HepG2 (cell line): ENCODE data around the gene CDC34. TPM values are rescaled to one million over a fixed set of nuclear protein-coding genes. Genes with fewer than 3 reads are reported as not detected.

ENCODE experiments used
- ATF5 ChIP-seq: sonication (generic); formaldehyde crosslinking; IDR thresholded peaks from 2 replicates; pipeline ENCODE4 v1.4.0; 2020; ENCODE audit warnings: mild to moderate bottlenecking, low read depth, missing genetic modification reagents
- ATF6 ChIP-seq: sonication (generic); formaldehyde crosslinking; conservative IDR thresholded peaks from 2 replicates; pipeline ENCODE4 v1.4.0; 2020; ENCODE audit warnings: missing genetic modification reagents
- BCL3 ChIP-seq: sonication (generic); formaldehyde crosslinking; IDR thresholded peaks from 2 replicates; pipeline ENCODE4 v1.5.1; 2020; ENCODE audit warnings: mild to moderate bottlenecking, missing genetic modification reagents, moderate library complexity
- CCDC6 ChIP-seq: sonication (generic); formaldehyde crosslinking; IDR thresholded peaks from 2 replicates; pipeline ENCODE4 v1.8.1; 2022; ENCODE audit warnings: mild to moderate bottlenecking, missing genetic modification reagents, moderate library complexity
- DNMT3B ChIP-seq: conservative IDR thresholded peaks from 2 replicates; pipeline ENCODE4 v1.6.1; 2016; ENCODE audit warnings: missing biosample characterization, control low read depth
- FOXK2 ChIP-seq: fragments of 450-650 bp; IDR thresholded peaks from 2 replicates; pipeline ENCODE4 v1.6.1; 2016
- GPBP1L1 ChIP-seq: sonication (generic); formaldehyde crosslinking; IDR thresholded peaks from 2 replicates; pipeline ENCODE4 v1.5.0; 2020; ENCODE audit warnings: mild to moderate bottlenecking, missing genetic modification reagents
- IKZF5 ChIP-seq: IDR thresholded peaks from 2 replicates; pipeline ENCODE4 v1.6.1; 2018; ENCODE audit warnings: missing genetic modification reagents, mild to moderate bottlenecking, missing compliant biosample characterization
- KDM5A ChIP-seq: fragments of 200-600 bp; sonication (generic); IDR thresholded peaks from 2 replicates; pipeline ENCODE4 v1.7.0; 2018; ENCODE audit warnings: antibody characterized with exemption, mild to moderate bottlenecking, low read length, borderline replicate concordance
- MEF2D ChIP-seq: sonication (generic); formaldehyde crosslinking; IDR thresholded peaks from 2 replicates; pipeline ENCODE4 v1.5.1; 2020; ENCODE audit warnings: mild to moderate bottlenecking, missing genetic modification reagents
- MTF2 ChIP-seq: sonication (generic); formaldehyde crosslinking; IDR thresholded peaks from 2 replicates; pipeline ENCODE4 v1.5.0; 2020; ENCODE audit warnings: missing genetic modification reagents, borderline replicate concordance
- NAIF1 ChIP-seq: sonication (generic); formaldehyde crosslinking; IDR thresholded peaks from 2 replicates; pipeline ENCODE4 v1.5.0; 2020; ENCODE audit warnings: mild to moderate bottlenecking, missing genetic modification reagents, borderline replicate concordance
- TAF1 ChIP-seq: sonication (generic); formaldehyde crosslinking; IDR thresholded peaks from 2 replicates; pipeline ENCODE4 v1.4.0; 2020; ENCODE audit warnings: missing genetic modification reagents
- TCF7 ChIP-seq: sonication (generic); IDR thresholded peaks from 2 replicates; pipeline ENCODE4 v1.6.1; 2016; ENCODE audit warnings: antibody characterized with exemption, low read depth
- U2AF1 ChIP-seq: fragments of 200-400 bp; formaldehyde crosslinking; optimal IDR thresholded peaks from 2 replicates; pipeline ENCODE3; 2017; ENCODE audit warnings: mild to moderate bottlenecking, low read depth, low read length
- ZFP1 ChIP-seq: IDR thresholded peaks from 2 replicates; pipeline ENCODE4 v1.6.1; 2016
- ZGPAT ChIP-seq: IDR thresholded peaks from 2 replicates; pipeline ENCODE4 v1.6.1; 2016; ENCODE audit warnings: mild to moderate bottlenecking
- ZNF329 ChIP-seq: sonication (generic); formaldehyde crosslinking; IDR thresholded peaks from 2 replicates; pipeline ENCODE4 v1.9.0; 2021; ENCODE audit warnings: low read depth, mild to moderate bottlenecking, missing genetic modification reagents
- ZNF597 ChIP-seq: sonication (generic); formaldehyde crosslinking; IDR thresholded peaks from 2 replicates; pipeline ENCODE4 v1.5.0; 2020; ENCODE audit warnings: missing genetic modification reagents
- ZNF614 ChIP-seq: IDR thresholded peaks from 2 replicates; pipeline ENCODE4 v1.6.1; 2018; ENCODE audit warnings: missing biosample characterization, missing genetic modification reagents, inconsistent platforms, borderline replicate concordance
- ZSCAN25 ChIP-seq: sonication (generic); formaldehyde crosslinking; IDR thresholded peaks from 2 replicates; pipeline ENCODE4 v1.8.0; 2022; ENCODE audit warnings: mild to moderate bottlenecking, missing genetic modification reagents
- polyA plus RNA-seq, 8 experiments: library from polyadenylated mRNA; depleted of rRNA in 3 of 8; stranded (reverse) in 7 of 8; unstranded in 1 of 8; fragments of >200 nt; fragmentation: Illumina TruSeq in 4 of 8; extraction: Trizol in 4 of 8; gene quantifications; 2 replicates each; pipeline versions ENCODE4 v1.2.1 to v1.2.3, GENCODE V29; 2011 to 2016; ENCODE audit warnings: low read depth in 4 of 8, missing spikeins in 1 of 8, mixed read lengths in 1 of 8; ENCODE audit not compliant: insufficient read depth in 1 of 8
- total RNA-seq, 5 experiments: library from RNA; depleted of rRNA; stranded (reverse); fragments of >200 nt; fragmentation: Illumina TruSeq; extraction: Trizol; gene quantifications; 2 replicates each; pipeline ENCODE4 v1.2.3, GENCODE V29; 2016; ENCODE audit warnings: low read depth in 1 of 5

Gene CDC34
- total and polyA plus RNA-seq, 2 of the 13 experiments (the other 11 are each of a cell fraction or from before 2014, with no cell fraction given): 138 to 150 TPM

- TF ChIP-seq ZGPAT (CRISPR knock-in tag) (peak; percentile 63), ATF5 (CRISPR knock-in tag) (no peak), TCF7 (peak; percentile 74; the same call in 1 of the 2 replicates), TAF1 (CRISPR knock-in tag) (no peak), IKZF5 (0 out of 2 replicates have a peak, but pooled peaks have one; percentile 38), MTF2 (CRISPR knock-in tag) (no peak), NAIF1 (CRISPR knock-in tag) (no peak), ZFP1 (no peak), BCL3 (no peak), ZNF597 (CRISPR knock-in tag) (no peak), U2AF1 (no peak), ZSCAN25 (CRISPR knock-in tag) (peak; percentile 89; the same call in 1 of the 2 replicates), ZNF329 (no peak), DNMT3B (CRISPR knock-in tag) (no peak), MEF2D (CRISPR knock-in tag) (0 out of 2 replicates have a peak, but pooled peaks have one; percentile 66), FOXK2 (peak; percentile 61; the same call in 1 of the 2 replicates), CCDC6 (CRISPR knock-in tag) (no peak), ATF6 (CRISPR knock-in tag) (0 out of 2 replicates have a peak, but pooled peaks have one; percentile 63), GPBP1L1 (CRISPR knock-in tag) (no peak), ZNF614 (no peak), KDM5A (no peak)
Observed at GRCh38 chr19:558770-559439, 27.3 kb downstream of the CDC34 start (continued).
